GM18505 (cell line): Measurements from ENCODE around the gene MYCBP.
"Not testable (repeated sequence)": the region's sequence is repeated elsewhere in the genome, so short reads cannot be mapped to it uniquely, and the experiment has no call there.

Experiments used
- ATAC-seq: cut with Tn5 transposase; IDR thresholded peaks from one replicate; pipeline ENCODE4 v1.9.1; 2021; ENCODE audit not compliant: unreplicated experiment
- POLR2A ChIP-seq: IDR thresholded peaks from 4 replicates; pipeline ENCODE4 v1.6.1; 2011; ENCODE audit warnings: borderline replicate concordance; ENCODE audit not compliant: insufficient read depth, insufficient read length; ENCODE audit errors: extremely low read depth

Gene MYCBP

DNA sequence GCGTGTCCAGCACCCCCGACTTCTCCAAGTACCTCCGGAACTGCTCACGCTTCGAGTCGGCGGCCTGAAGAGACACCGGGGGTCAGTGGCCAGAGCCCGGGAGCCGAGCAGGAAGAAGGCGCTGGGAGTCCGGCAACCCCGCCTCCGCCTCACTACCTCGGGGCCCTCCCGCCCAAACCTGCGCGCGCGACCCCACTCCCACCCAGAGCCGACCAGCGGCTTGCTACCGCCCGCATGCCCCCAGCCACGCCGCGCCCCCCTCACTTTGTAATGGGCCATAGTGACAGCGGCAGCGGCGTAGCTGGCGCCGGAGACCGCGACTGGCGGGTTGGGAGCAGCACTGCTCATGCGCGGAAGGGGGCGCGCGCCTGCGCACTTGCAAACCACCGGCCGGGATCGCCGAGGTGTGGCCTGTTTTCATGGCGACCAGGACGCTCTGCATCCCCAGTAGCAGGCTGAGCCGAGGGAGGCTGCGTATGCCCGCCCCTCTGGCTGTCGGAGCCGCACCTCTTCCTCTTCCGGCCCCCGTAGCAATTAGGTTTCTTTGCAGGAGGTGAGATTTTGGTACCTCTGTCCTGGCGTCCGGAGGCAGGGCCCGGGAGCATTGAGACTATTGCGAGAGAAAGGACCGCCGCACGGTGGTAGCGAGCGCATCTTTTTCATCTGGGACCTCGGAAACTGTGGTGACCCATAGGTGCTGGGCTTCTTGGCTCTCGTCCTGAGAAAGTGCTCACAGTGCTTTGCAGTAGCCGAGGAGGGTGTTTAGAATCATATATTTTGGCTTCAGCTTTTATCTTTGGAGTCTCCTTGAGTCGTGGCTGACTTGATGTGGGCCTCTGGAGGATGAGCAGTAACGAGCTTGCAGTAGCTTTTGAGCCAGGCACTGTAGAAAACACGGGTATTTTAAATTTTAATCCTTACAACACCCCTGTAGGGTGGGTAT lies at the start of gene MYCBP:
Gene MYCBP, minus strand, starts transcription at position 322 of the 943 bp plus-strand sequence. Its CDS starts 43 bp downstream, at position 279.
- peak; percentile 96 for ATAC-seq
- TF ChIP-seq POLR2A, result peak; percentile 91

- no peak for ATAC-seq
- no peak for TF ChIP-seq POLR2A
Observed at GRCh38 chr1:38919130-38919529, 46.0 kb upstream of the MYCBP start.

DNA sequence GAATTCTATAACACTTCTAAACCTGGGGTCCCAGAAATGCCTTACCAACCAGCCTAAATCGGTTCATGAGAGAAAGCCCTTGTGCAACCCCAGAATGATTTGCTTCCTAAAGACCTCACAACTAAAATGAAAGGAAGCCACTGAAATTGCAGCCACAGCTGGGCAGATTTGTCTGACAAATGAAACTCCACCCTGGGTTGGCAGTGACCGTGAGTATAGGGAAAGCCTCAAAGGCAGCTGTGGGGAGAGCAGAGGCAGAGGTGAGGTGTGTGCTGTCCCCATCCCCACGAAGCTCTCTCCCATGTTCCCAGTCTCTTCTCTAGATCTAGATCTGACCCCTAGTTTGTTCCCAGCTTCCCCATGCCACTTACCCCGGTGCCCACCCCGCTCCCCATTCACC lies 45.4 kb upstream of the MYCBP start:
- TF ChIP-seq POLR2A, result no peak
- no peak for ATAC-seq

DNA sequence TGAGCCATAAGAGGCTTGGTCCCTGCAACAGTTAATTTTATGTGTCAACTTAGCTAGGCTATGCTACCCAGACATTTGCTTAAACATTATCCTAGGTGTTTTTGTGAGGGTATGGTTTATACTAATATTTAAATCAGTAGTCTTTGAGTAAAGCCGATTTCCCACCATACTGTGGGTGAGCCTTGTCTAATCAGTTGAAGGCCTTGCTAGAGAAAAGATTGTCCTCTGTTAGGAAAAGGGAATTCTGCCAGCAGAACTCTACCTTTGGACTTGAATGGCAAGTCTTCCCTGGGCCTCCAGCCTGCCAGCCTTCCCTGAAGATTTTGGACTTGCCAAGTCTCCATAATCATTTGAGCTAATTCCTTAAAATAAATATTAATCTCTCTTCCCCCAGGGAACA lies 44.6 kb upstream of the MYCBP start:
- no peak for TF ChIP-seq POLR2A
- ATAC-seq, result no peak

DNA sequence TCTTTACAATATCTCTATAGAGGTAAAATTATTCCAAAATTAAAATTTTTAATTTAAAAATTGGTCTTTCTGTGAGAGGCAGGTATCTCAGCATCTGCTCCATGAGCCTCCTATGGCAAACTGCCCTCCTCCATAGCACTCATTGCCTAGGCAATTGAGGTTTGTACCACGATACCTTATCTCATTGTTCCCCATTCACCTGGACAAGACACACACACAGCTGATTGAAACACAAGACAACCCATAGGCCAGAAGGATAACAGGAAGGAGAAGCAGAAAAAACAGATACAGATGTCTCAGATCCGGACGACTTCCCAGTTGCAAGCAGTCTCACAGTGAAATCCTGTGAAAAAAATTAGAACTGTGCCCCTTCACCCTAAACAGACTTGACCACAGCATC lies 44.2 kb upstream of the MYCBP start:
- TF ChIP-seq POLR2A, result no peak
- no peak for ATAC-seq

DNA sequence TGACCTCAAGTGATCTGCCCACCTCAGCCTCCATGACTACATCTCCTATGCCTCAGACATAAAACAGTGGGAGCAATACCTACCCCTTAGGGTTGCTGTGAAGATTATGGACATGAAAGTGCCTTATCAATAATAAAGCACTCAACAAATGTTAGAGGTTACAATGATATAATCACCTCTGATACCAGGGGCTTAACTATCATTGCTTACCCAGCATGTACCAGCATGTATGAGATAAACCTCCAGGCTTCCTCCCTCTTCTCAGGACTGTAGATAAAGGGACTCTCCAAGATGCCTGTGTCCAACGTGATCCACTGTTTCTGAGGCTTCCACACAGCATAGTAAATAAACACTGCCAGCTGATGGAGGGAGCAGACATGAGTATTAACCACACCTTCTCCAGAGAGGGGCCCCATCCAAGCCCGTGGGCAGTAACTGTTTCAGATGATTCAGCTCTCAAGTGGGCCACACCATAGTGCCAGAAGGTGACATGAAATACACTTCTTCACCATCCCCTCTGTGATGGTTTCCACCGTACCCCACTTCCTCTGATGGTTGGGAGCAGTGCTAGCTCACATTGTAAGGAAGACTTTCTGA lies 42.3 kb upstream of the MYCBP start:
- no peak for ATAC-seq
- TF ChIP-seq POLR2A, result no peak

GRCh38 chr1:38914908-38915307 lies 41.8 kb upstream of the MYCBP start:
- ATAC-seq, result not testable (repeated sequence)

DNA sequence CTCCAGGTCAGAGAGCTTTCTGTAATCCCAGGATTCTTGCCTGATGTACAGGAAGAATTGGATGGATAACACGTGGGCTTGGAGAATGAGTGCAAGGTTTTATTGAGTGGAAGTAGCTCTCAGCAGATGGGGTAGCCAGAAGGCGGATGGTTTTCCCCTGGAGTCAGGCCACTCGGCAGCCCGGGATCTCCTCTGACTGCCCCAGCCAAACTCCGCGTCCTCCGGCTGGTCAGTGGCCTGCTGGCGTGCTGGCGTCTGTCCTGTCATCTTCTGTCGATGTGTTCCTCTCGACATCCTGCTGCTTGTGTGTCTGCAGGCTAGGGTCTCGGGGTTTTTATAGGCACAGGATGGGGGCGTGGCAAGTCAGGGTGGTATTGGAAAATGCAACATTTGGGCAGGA lies 35.7 kb upstream of the MYCBP start:
- no peak for ATAC-seq
- no peak for TF ChIP-seq POLR2A

- TF ChIP-seq POLR2A, result no peak
- ATAC-seq, result no peak
Observed at GRCh38 chr1:38905985-38906384, 32.8 kb upstream of the MYCBP start.

DNA sequence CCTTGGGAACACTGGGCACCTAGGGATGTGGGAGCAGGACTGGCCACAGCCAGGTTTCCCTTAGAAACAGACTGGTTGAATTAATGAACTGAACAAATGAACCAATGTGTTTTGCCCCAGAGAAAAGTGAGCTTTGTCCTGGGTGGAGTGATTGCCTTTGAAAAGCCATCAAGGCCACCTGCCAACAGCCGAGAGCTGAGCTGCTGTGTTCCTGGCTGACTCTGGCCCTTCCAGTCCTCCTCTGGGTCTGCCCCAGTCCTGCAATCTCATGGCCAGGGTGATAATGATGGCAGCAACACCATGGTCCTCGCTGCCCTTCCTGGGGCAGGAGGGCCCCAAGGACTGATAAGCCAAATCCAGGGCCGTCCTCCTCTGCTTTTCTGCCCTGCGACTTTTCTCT lies 26.4 kb upstream of the MYCBP start:
- TF ChIP-seq POLR2A, result no peak
- ATAC-seq, result no peak

- TF ChIP-seq POLR2A, result no peak
- ATAC-seq, result no peak
Observed at GRCh38 chr1:38898653-38899230, 25.6 kb upstream of the MYCBP start.

DNA sequence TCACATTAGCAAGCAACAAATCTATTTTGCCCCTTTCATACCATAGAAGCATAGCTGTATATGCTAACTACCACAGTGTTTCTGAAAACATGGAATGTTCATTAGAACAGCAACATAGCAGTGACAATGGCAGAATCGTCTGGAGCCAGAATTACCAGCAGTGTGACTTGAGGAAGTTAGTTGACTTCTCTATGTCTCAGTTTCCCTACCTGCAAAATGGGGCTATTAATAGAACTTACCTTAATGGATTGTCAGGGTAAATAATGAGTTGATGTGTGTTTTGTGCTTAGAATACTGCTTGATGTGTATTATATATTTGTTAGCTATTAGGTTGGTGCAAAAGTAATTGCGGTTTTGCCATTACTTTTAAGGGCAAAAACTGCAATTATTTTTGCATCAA lies 23.0 kb upstream of the MYCBP start:
- TF ChIP-seq POLR2A, result no peak
- no peak for ATAC-seq

DNA sequence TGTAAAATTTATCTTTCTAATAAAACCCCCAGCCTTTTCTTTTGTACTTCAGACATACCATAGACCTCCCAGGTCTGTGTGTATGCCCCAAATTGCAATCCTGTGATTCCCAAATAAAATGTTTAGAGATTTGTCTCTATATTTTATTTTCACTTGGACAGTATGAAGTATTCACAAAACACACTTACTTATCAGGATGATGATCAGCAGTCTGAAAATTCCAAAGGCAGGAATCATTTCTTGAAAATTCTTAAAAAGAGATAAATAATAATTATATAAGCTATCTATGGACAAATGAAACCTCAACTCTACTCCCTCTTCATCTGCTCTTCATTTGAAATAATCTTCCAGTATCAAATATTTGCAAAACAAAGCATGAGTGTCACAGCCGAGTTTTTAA lies 19.8 kb upstream of the MYCBP start:
- no peak for TF ChIP-seq POLR2A
- ATAC-seq, result no peak

DNA sequence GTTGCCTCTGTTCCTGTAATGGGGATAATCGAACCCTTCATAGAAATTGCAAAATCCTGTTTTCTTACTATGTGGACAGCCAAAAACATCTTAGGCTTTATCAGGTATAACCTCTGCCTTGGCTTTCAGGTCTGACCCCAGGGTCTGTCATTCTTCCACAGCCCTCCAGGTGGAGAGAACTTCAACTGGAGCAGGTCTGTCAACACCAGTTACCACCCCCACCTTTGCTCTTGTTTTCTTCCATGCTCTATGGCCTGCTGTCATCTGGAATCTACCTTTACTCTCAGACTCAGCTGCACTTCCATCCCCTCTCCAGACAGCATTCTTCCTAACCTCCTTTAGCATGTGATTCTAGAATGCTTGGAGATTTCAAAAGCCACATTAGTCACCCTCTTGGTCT lies 18.6 kb upstream of the MYCBP start:
- ATAC-seq, result no peak
- TF ChIP-seq POLR2A, result no peak
